Liver (tissue), 9 donors: ENCODE data around the gene DYSF. TPM values are rescaled to one million over a fixed set of nuclear protein-coding genes. Genes with fewer than 3 reads are reported as not detected.

ENCODE experiments used
- DNase-seq: peaks from one replicate; pipeline ENCODE4 v3.0.0-alpha.2; 2017; ENCODE audit warnings: low spot score
- H3K27ac ChIP-seq, 2 donors: one replicate each; pipeline ENCODE4 v1.7.0; 2013; ENCODE audit warnings: inconsistent platforms in 2 of 2, low read length in 2 of 2, control low read depth in 1 of 2, low read depth in 1 of 2, mild to moderate bottlenecking in 1 of 2
- H3K27me3 ChIP-seq, 4 donors: one replicate each; pipeline versions ENCODE4 v1.6.1 to v1.7.0; 2013; ENCODE audit warnings: low read length in 3 of 4, inconsistent platforms in 1 of 4, mild to moderate bottlenecking in 1 of 4, moderate library complexity in 1 of 4; ENCODE audit not compliant: control insufficient read depth in 4 of 4, insufficient read depth in 4 of 4
- H3K36me3 ChIP-seq, 4 donors: one replicate each; pipeline versions ENCODE4 v1.6.1 to v1.7.0; 2013; ENCODE audit warnings: low read length in 3 of 4, mild to moderate bottlenecking in 3 of 4, low read depth in 1 of 4, moderate library complexity in 1 of 4; ENCODE audit not compliant: control insufficient read depth in 4 of 4, insufficient read depth in 3 of 4
- H3K4me1 ChIP-seq, 4 donors: one replicate each; pipeline versions ENCODE4 v1.6.1 to v1.7.0; 2013; ENCODE audit warnings: low read length in 3 of 4, mild to moderate bottlenecking in 3 of 4, moderate library complexity in 1 of 4; ENCODE audit not compliant: control insufficient read depth in 4 of 4, insufficient read depth in 4 of 4
- H3K4me3 ChIP-seq, 3 donors: one replicate each; pipeline versions ENCODE4 v1.6.1 to v1.7.0; 2013; ENCODE audit warnings: low read length in 3 of 3, control low read depth in 1 of 3, low read depth in 1 of 3, mild to moderate bottlenecking in 1 of 3
- H3K9ac ChIP-seq, 2 donors: one replicate each; pipeline ENCODE4 v1.7.0; 2013; ENCODE audit warnings: low read length in 2 of 2, mild to moderate bottlenecking in 2 of 2, moderate library complexity in 2 of 2, control low read depth in 1 of 2, low read depth in 1 of 2
- H3K9me3 ChIP-seq, 4 donors: one replicate each; pipeline versions ENCODE4 v1.6.1 to v1.7.0; 2013; ENCODE audit warnings: low read length in 3 of 4; ENCODE audit not compliant: control insufficient read depth in 4 of 4
- EGR1 ChIP-seq, 2 donors: IDR thresholded peaks; 2 replicates each; pipeline ENCODE4 v1.6.1; 2016 to 2018; ENCODE audit warnings: antibody characterized with exemption in 2 of 2, low read depth in 2 of 2
- FOXA1 ChIP-seq: IDR thresholded peaks from 2 replicates; pipeline ENCODE4 v1.6.1; 2016; ENCODE audit warnings: antibody characterized with exemption
- FOXA2 ChIP-seq: IDR thresholded peaks from 2 replicates; pipeline ENCODE4 v1.6.1; 2016; ENCODE audit warnings: antibody characterized with exemption
- GABPA ChIP-seq, 2 donors: IDR thresholded peaks in 1 of 2; conservative IDR thresholded peaks in 1 of 2; 2 replicates each; pipeline ENCODE4 v1.6.1; 2016; ENCODE audit warnings: antibody characterized with exemption in 2 of 2, mild to moderate bottlenecking in 1 of 2, moderate library complexity in 1 of 2
- HNF4A ChIP-seq, 2 donors: conservative IDR thresholded peaks; 2 replicates each; pipeline ENCODE4 v1.6.1; 2016; ENCODE audit warnings: antibody characterized with exemption in 2 of 2, mild to moderate bottlenecking in 2 of 2
- HNF4G ChIP-seq: IDR thresholded peaks from 2 replicates; pipeline ENCODE4 v1.6.1; 2016; ENCODE audit warnings: antibody characterized with exemption
- JUND ChIP-seq, 2 donors: IDR thresholded peaks; 2 replicates each; pipeline ENCODE4 v1.6.1; 2016; ENCODE audit warnings: antibody characterized with exemption in 2 of 2
- NR2F2 ChIP-seq: IDR thresholded peaks from 2 replicates; pipeline ENCODE4 v1.6.1; 2016; ENCODE audit warnings: antibody characterized with exemption
- RAD21 ChIP-seq, 2 donors: IDR thresholded peaks; 2 replicates each; pipeline ENCODE4 v1.6.1; 2016; ENCODE audit warnings: antibody characterized with exemption in 2 of 2, mild to moderate bottlenecking in 2 of 2
- SP1 ChIP-seq: IDR thresholded peaks from 2 replicates; pipeline ENCODE4 v1.6.1; 2018; ENCODE audit warnings: antibody characterized with exemption, mild to moderate bottlenecking
- WGBS: extraction: QIAGEN DNeasy Blood & Tissue Kit; methylation state at CpG from one replicate; pipeline ENCODE4 v1.1.7; 2013; 5-methylcytosine and 5-hydroxymethylcytosine counted together
- polyA plus RNA-seq, 2 donors: library from polyadenylated mRNA; stranded (reverse) in 1 of 2; unstranded in 1 of 2; fragments of 200-250 nt in 1 of 2; fragments of >200 nt in 1 of 2; fragmentation: Nextera tagmentation in 1 of 2; extraction: Ambion mirVana in 1 of 2; gene quantifications; one replicate each; pipeline versions ENCODE4 v1.2.1 to v1.2.3, GENCODE V29; 2013 to 2015
- total RNA-seq, 2 donors: library from RNA; depleted of rRNA; stranded (reverse); fragments of >200 nt; gene quantifications; one replicate each; pipeline ENCODE4 v1.2.3, GENCODE V29; 2014
- TF ChIP-seq, protein P1 (sequence below): IDR thresholded peaks from 2 replicates; pipeline ENCODE4 v1.6.1; 2016; ENCODE audit warnings: antibody characterized with exemption, mild to moderate bottlenecking
- TF ChIP-seq, protein P2 (sequence below): IDR thresholded peaks from 2 replicates; pipeline ENCODE4 v1.6.1; 2016; ENCODE audit warnings: antibody characterized with exemption
- TF ChIP-seq, protein P3 (sequence below): fragments of 150-350 bp; IDR thresholded peaks from 2 replicates; pipeline ENCODE4 v1.5.1; 2017; ENCODE audit warnings: improper control_type of control experiment, low read depth, low read length; ENCODE audit not compliant: missing input control
- TF ChIP-seq, protein P4 (sequence below): IDR thresholded peaks from 2 replicates; pipeline ENCODE4 v1.6.1; 2016; ENCODE audit warnings: antibody characterized with exemption
- TF ChIP-seq, protein P5 (sequence below): IDR thresholded peaks from 2 replicates; pipeline ENCODE4 v1.6.1; 2016; ENCODE audit warnings: antibody characterized with exemption
- donor health status: healthy.
- donor health status: healthy.
- donor health status: healthy.
- donor health status: healthy.
- donor health status: healthy.

The DYSF gene
- total and polyA plus RNA-seq, 4 donors: 8.5 to 20.8 (median 13.6) TPM

DNA sequence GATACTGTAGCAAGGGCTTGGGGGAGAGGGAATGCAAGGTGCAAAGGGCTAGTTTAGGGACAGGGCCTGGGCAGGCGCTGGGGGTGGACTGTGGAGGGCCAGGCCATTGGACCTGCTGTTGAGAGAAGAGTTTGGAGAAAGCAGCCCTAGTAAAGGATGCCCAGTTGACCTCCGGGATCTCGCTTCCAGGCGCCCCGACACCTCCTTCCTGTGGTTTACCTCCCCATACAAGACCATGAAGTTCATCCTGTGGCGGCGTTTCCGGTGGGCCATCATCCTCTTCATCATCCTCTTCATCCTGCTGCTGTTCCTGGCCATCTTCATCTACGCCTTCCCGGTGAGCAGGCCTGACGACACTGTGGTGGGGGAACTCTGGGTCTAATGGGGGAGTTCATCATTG, 229.0 kb downstream of the DYSF start:
- WGBS: 97% methylated on average over 11 of the region's 11 CpGs
- DNase-seq: no peak
- TF ChIP-seq, protein P1, sequence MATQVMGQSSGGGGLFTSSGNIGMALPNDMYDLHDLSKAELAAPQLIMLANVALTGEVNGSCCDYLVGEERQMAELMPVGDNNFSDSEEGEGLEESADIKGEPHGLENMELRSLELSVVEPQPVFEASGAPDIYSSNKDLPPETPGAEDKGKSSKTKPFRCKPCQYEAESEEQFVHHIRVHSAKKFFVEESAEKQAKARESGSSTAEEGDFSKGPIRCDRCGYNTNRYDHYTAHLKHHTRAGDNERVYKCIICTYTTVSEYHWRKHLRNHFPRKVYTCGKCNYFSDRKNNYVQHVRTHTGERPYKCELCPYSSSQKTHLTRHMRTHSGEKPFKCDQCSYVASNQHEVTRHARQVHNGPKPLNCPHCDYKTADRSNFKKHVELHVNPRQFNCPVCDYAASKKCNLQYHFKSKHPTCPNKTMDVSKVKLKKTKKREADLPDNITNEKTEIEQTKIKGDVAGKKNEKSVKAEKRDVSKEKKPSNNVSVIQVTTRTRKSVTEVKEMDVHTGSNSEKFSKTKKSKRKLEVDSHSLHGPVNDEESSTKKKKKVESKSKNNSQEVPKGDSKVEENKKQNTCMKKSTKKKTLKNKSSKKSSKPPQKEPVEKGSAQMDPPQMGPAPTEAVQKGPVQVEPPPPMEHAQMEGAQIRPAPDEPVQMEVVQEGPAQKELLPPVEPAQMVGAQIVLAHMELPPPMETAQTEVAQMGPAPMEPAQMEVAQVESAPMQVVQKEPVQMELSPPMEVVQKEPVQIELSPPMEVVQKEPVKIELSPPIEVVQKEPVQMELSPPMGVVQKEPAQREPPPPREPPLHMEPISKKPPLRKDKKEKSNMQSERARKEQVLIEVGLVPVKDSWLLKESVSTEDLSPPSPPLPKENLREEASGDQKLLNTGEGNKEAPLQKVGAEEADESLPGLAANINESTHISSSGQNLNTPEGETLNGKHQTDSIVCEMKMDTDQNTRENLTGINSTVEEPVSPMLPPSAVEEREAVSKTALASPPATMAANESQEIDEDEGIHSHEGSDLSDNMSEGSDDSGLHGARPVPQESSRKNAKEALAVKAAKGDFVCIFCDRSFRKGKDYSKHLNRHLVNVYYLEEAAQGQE: no peak
- TF ChIP-seq FOXA2: no peak
- TF ChIP-seq SP1: no peak
- no peak for TF ChIP-seq GABPA (IDR thresholded peaks at IDR 0.05 in 1 of 2, conservative IDR thresholded peaks at IDR 0.05 in 1 of 2)
- TF ChIP-seq, protein P2, sequence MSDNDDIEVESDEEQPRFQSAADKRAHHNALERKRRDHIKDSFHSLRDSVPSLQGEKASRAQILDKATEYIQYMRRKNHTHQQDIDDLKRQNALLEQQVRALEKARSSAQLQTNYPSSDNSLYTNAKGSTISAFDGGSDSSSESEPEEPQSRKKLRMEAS: no peak
- TF ChIP-seq, protein P3, sequence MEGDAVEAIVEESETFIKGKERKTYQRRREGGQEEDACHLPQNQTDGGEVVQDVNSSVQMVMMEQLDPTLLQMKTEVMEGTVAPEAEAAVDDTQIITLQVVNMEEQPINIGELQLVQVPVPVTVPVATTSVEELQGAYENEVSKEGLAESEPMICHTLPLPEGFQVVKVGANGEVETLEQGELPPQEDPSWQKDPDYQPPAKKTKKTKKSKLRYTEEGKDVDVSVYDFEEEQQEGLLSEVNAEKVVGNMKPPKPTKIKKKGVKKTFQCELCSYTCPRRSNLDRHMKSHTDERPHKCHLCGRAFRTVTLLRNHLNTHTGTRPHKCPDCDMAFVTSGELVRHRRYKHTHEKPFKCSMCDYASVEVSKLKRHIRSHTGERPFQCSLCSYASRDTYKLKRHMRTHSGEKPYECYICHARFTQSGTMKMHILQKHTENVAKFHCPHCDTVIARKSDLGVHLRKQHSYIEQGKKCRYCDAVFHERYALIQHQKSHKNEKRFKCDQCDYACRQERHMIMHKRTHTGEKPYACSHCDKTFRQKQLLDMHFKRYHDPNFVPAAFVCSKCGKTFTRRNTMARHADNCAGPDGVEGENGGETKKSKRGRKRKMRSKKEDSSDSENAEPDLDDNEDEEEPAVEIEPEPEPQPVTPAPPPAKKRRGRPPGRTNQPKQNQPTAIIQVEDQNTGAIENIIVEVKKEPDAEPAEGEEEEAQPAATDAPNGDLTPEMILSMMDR: no peak
- no peak for TF ChIP-seq EGR1 (IDR thresholded peaks at IDR 0.05; ENCODE audit: low read depth in 2 of 2)
- TF ChIP-seq, protein P4, sequence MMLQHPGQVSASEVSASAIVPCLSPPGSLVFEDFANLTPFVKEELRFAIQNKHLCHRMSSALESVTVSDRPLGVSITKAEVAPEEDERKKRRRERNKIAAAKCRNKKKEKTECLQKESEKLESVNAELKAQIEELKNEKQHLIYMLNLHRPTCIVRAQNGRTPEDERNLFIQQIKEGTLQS: no peak
- no peak for TF ChIP-seq HNF4A (conservative IDR thresholded peaks at IDR 0.05)
- TF ChIP-seq HNF4G: no peak
- no peak for TF ChIP-seq FOXA1
- no peak for TF ChIP-seq RAD21 (IDR thresholded peaks at IDR 0.05)
- TF ChIP-seq, protein P5, sequence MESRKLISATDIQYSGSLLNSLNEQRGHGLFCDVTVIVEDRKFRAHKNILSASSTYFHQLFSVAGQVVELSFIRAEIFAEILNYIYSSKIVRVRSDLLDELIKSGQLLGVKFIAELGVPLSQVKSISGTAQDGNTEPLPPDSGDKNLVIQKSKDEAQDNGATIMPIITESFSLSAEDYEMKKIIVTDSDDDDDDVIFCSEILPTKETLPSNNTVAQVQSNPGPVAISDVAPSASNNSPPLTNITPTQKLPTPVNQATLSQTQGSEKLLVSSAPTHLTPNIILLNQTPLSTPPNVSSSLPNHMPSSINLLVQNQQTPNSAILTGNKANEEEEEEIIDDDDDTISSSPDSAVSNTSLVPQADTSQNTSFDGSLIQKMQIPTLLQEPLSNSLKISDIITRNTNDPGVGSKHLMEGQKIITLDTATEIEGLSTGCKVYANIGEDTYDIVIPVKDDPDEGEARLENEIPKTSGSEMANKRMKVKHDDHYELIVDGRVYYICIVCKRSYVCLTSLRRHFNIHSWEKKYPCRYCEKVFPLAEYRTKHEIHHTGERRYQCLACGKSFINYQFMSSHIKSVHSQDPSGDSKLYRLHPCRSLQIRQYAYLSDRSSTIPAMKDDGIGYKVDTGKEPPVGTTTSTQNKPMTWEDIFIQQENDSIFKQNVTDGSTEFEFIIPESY: no peak
- no peak for TF ChIP-seq JUND (IDR thresholded peaks at IDR 0.05)
- H3K4me1 ChIP-seq: no peaks in the 10 kb centered on the region
- no peak overlapping the region for H3K4me3 ChIP-seq
- no peaks in the 10 kb centered on the region for H3K9me3 ChIP-seq
- H3K27me3 ChIP-seq: no peaks in the 10 kb centered on the region
- H3K27ac ChIP-seq: no peak overlapping the region
- peaks cover 3 to 22% (median 14%) of the 10 kb centered on the region in 4 donors for H3K36me3 ChIP-seq
- no peak overlapping the region for H3K9ac ChIP-seq

DNA sequence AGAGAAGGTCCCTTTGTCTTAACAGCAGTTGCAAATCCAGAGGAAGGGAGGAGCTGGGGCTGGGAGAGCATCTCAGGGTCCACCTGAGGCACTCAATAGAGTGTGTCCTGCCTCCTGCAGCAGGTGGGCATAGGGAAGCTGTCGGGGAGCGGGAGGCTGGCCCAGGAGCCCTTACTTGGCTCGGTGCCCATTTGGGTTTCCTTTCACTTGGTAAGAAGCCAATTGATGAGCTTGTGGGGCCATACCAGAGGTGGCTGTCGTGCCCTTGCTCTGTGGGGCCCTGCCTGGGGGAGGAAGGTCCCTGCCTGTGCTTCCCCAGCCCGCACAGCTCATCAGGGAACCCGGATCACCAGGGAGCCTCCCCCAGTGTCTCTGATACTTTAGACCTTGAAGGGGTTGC, 229.7 kb downstream of the DYSF start:
- H3K27me3 ChIP-seq: no peaks in the 10 kb centered on the region
- WGBS: 73% methylated on average over 6 of the region's 6 CpGs
- TF ChIP-seq NR2F2 (no peak), EGR1 (IDR thresholded peaks at IDR 0.05; ENCODE audit: low read depth in 2 of 2) (no peak), FOXA1 (no peak), GABPA (IDR thresholded peaks at IDR 0.05 in 1 of 2, conservative IDR thresholded peaks at IDR 0.05 in 1 of 2) (no peak), HNF4G (no peak), FOXA2 (no peak), JUND (IDR thresholded peaks at IDR 0.05) (no peak)
- TF ChIP-seq, protein P4: no peak
- peaks cover 3 to 27% (median 18%) of the 10 kb centered on the region in 4 donors for H3K36me3 ChIP-seq
- no peaks in the 10 kb centered on the region for H3K4me1 ChIP-seq
- H3K9ac ChIP-seq: no peak overlapping the region
- H3K9me3 ChIP-seq: no peaks in the 10 kb centered on the region
- H3K4me3 ChIP-seq: no peak overlapping the region
- no peak overlapping the region for H3K27ac ChIP-seq
- DNase-seq: no peak
